Activated naive CD4-positive, alpha-beta T cell treated with anti-CD3 and anti-CD28 coated beads, Interleukin-2, amount 10 ng/mL, durations not matched to agents 7 days and 5 days (primary cell): ENCODE results near the gene EMP3.
A peak's percentile ranks its signal among the peaks of the same experiment; 100 is the strongest.
"Not testable (repeated sequence)": the region's sequence is repeated elsewhere in the genome, so short reads cannot be mapped to it uniquely, and the experiment has no call there.

Source experiments
- CTCF ChIA-PET: fragments of 350-600 bp; sonication (Branson Sonifier 250); formaldehyde crosslinking; loops from one replicate; lab custom pipeline; 2021; ENCODE audit warnings: antibody characterized with exemption; lab: Charles Lee
- DNase-seq: peaks from one replicate; pipeline ENCODE4 v3.0.0-alpha.2; 2020
- H3K27ac Mint-ChIP-seq: one replicate; pipeline ENCODE4 v1.8.0; 2021; ENCODE audit warnings: mild to moderate bottlenecking, moderate library complexity, mixed read lengths
- H3K27me3 Mint-ChIP-seq: one replicate; pipeline ENCODE4 v1.8.0; 2021; ENCODE audit warnings: mild to moderate bottlenecking, mixed read lengths
- H3K36me3 Mint-ChIP-seq: one replicate; pipeline ENCODE4 v1.8.0; 2021; ENCODE audit warnings: mixed read lengths
- H3K4me1 Mint-ChIP-seq: one replicate; pipeline ENCODE4 v1.8.0; 2021; ENCODE audit warnings: mixed read lengths
- H3K4me3 Mint-ChIP-seq: one replicate; pipeline ENCODE4 v1.8.0; 2021; ENCODE audit warnings: mild to moderate bottlenecking, moderate library complexity, mixed read lengths
- H3K9me3 Mint-ChIP-seq: one replicate; pipeline ENCODE4 v1.8.0; 2021; ENCODE audit warnings: mixed read lengths

The EMP3 gene

GRCh38 chr19:48302600-48302959 lies 22.8 kb upstream of the EMP3 start:
- H3K27ac Mint-ChIP-seq: no peak overlapping the region
- peaks cover 17% of the 10 kb centered on the region for H3K27me3 Mint-ChIP-seq
- no peaks in the 10 kb centered on the region for H3K4me1 Mint-ChIP-seq
- no peaks in the 10 kb centered on the region for H3K9me3 Mint-ChIP-seq
- no peaks in the 10 kb centered on the region for H3K36me3 Mint-ChIP-seq
- no peak for DNase-seq
- CTCF ChIA-PET: no interaction called here
- no peak overlapping the region for H3K4me3 Mint-ChIP-seq

- Mint-ChIP-seq H3K4me1 (no peaks in the 10 kb centered on the region), H3K4me3 (no peak overlapping the region), H3K9me3 (no peaks in the 10 kb centered on the region), H3K27ac (no peak overlapping the region), H3K36me3 (no peaks in the 10 kb centered on the region), H3K27me3 (peaks cover 11% of the 10 kb centered on the region)
- CTCF ChIA-PET: no interaction called here
- no peak for DNase-seq
These were observed 22.0 kb upstream of the EMP3 start for GRCh38 chr19:48303367-48303766.

- no peak overlapping the region for H3K27ac Mint-ChIP-seq
- H3K36me3 Mint-ChIP-seq: no peaks in the 10 kb centered on the region
- H3K9me3 Mint-ChIP-seq: no peaks in the 10 kb centered on the region
- no peaks in the 10 kb centered on the region for H3K4me1 Mint-ChIP-seq
- H3K4me3 Mint-ChIP-seq: no peak overlapping the region
- CTCF ChIA-PET: no interaction called here
- no peak for DNase-seq
- peaks cover 11% of the 10 kb centered on the region for H3K27me3 Mint-ChIP-seq
These were observed 21.5 kb upstream of the EMP3 start for GRCh38 chr19:48303866-48304265.

GRCh38 chr19:48308631-48309586 lies 16.4 kb upstream of the EMP3 start:
- DNase-seq: no peak
- H3K4me3 Mint-ChIP-seq: no peak overlapping the region
- H3K36me3 Mint-ChIP-seq: no peaks in the 10 kb centered on the region
- peaks cover 37% of the 10 kb centered on the region for H3K27me3 Mint-ChIP-seq
- H3K4me1 Mint-ChIP-seq: no peaks in the 10 kb centered on the region
- peak overlapping the region; percentile 52 for H3K27ac Mint-ChIP-seq
- no peaks in the 10 kb centered on the region for H3K9me3 Mint-ChIP-seq
- CTCF ChIA-PET: interaction anchor here (0.7 to 0.9 kb wide), 2 partner anchors 58 to 63 kb away, joined by 3 read pairs; no protein-coding TSS in a partner anchor

- H3K4me3 Mint-ChIP-seq, H3K36me3 Mint-ChIP-seq, CTCF ChIA-PET, DNase-seq, H3K27ac Mint-ChIP-seq, H3K4me1 Mint-ChIP-seq, H3K9me3 Mint-ChIP-seq: not testable (repeated sequence)
- H3K27me3 Mint-ChIP-seq: peaks cover 39% of the 10 kb centered on the region
These were observed 15.6 kb upstream of the EMP3 start for GRCh38 chr19:48309731-48310130.

GRCh38 chr19:48310227-48310626 lies 15.1 kb upstream of the EMP3 start:
- CTCF ChIA-PET: no interaction called here
- Mint-ChIP-seq H3K27me3 (peaks cover 39% of the 10 kb centered on the region), H3K36me3 (no peaks in the 10 kb centered on the region), H3K4me1 (no peaks in the 10 kb centered on the region), H3K9me3 (no peaks in the 10 kb centered on the region), H3K27ac (no peak overlapping the region), H3K4me3 (no peak overlapping the region)
- no peak for DNase-seq

- H3K4me3 Mint-ChIP-seq: no peak overlapping the region
- H3K36me3 Mint-ChIP-seq: no peaks in the 10 kb centered on the region
- no peaks in the 10 kb centered on the region for H3K4me1 Mint-ChIP-seq
- CTCF ChIA-PET: no interaction called here
- H3K9me3 Mint-ChIP-seq: no peaks in the 10 kb centered on the region
- peaks cover 32% of the 10 kb centered on the region for H3K27me3 Mint-ChIP-seq
- no peak for DNase-seq
- no peak overlapping the region for H3K27ac Mint-ChIP-seq
These were observed 14.0 kb upstream of the EMP3 start for GRCh38 chr19:48311384-48311783.

- CTCF ChIA-PET: interaction anchor here (4.0 kb wide), 1 partner anchor 19 kb away, joined by 57 read pairs; no protein-coding TSS in a partner anchor
- Mint-ChIP-seq H3K4me1 (peaks cover 11% of the 10 kb centered on the region), H3K27ac (peak overlapping the region; percentile 38), H3K9me3 (no peaks in the 10 kb centered on the region), H3K27me3 (peaks cover 33% of the 10 kb centered on the region), H3K36me3 (no peaks in the 10 kb centered on the region), H3K4me3 (no peak overlapping the region)
- no peak for DNase-seq
These were observed 9.6 kb upstream of the EMP3 start for GRCh38 chr19:48315712-48316111.

GRCh38 chr19:48317708-48317960 lies 7.7 kb upstream of the EMP3 start:
- H3K9me3 Mint-ChIP-seq, DNase-seq, H3K36me3 Mint-ChIP-seq, H3K27ac Mint-ChIP-seq, H3K4me3 Mint-ChIP-seq: not testable (repeated sequence)
- Mint-ChIP-seq H3K27me3 (peaks cover 22% of the 10 kb centered on the region), H3K4me1 (peaks cover 26% of the 10 kb centered on the region)
- CTCF ChIA-PET: interaction anchor here (1.3 to 8.0 kb wide), 4 partner anchors 16 to 73 kb away, joined by 3 to 179 read pairs (median 6); partner anchors contain the start of genes KDELR1, SYNGR4 and TMEM143

GRCh38 chr19:48318286-48318987 lies 6.9 kb upstream of the EMP3 start:
- peaks cover 34% of the 10 kb centered on the region for H3K4me1 Mint-ChIP-seq
- H3K4me3 Mint-ChIP-seq: no peak overlapping the region
- H3K27ac Mint-ChIP-seq: no peak overlapping the region
- H3K9me3 Mint-ChIP-seq: no peaks in the 10 kb centered on the region
- peaks cover 21% of the 10 kb centered on the region for H3K27me3 Mint-ChIP-seq
- H3K36me3 Mint-ChIP-seq: peaks cover 4% of the 10 kb centered on the region
- no peak for DNase-seq
- CTCF ChIA-PET: interaction anchor here (1.3 to 8.0 kb wide), 4 partner anchors 15 to 73 kb away, joined by 3 to 179 read pairs (median 6); partner anchors contain the start of genes KDELR1, SYNGR4 and TMEM143

GRCh38 chr19:48319647-48320541 lies 5.5 kb upstream of the EMP3 start:
- CTCF ChIA-PET: interaction anchor here (0.6 to 8.0 kb wide), 5 partner anchors 13 to 93 kb away, joined by 3 to 179 read pairs (median 4); partner anchors contain the start of gene KDELR1
- Mint-ChIP-seq H3K4me3 (peak overlapping the region; percentile 92), H3K4me1 (peaks cover 49% of the 10 kb centered on the region), H3K9me3 (no peaks in the 10 kb centered on the region), H3K36me3 (peaks cover 5% of the 10 kb centered on the region), H3K27ac (peak overlapping the region; percentile 97), H3K27me3 (peaks cover 13% of the 10 kb centered on the region)
- peak; percentile 87 for DNase-seq

- DNase-seq: peak; percentile 100
- Mint-ChIP-seq H3K9me3 (no peaks in the 10 kb centered on the region), H3K36me3 (peaks cover 18% of the 10 kb centered on the region), H3K4me3 (peak overlapping the region; percentile 92), H3K4me1 (peaks cover 58% of the 10 kb centered on the region), H3K27ac (peak overlapping the region; percentile 97), H3K27me3 (peaks cover 13% of the 10 kb centered on the region)
- CTCF ChIA-PET: interaction anchor here (1.1 to 8.0 kb wide), 2 partner anchors 12 to 263 kb away, joined by 6 to 179 read pairs; no protein-coding TSS in a partner anchor
These were observed 4.1 kb upstream of the EMP3 start for GRCh38 chr19:48321372-48321621.

GRCh38 chr19:48321622-48322591 lies 3.4 kb upstream of the EMP3 start:
- H3K4me1 Mint-ChIP-seq: peaks cover 61% of the 10 kb centered on the region
- H3K9me3 Mint-ChIP-seq: no peaks in the 10 kb centered on the region

More at GRCh38 chr19:48321622-48322591, 3.4 kb upstream of the EMP3 start:
- peak overlapping the region; percentile 92 for H3K4me3 Mint-ChIP-seq
- H3K36me3 Mint-ChIP-seq: peaks cover 23% of the 10 kb centered on the region
- H3K27me3 Mint-ChIP-seq: peaks cover 13% of the 10 kb centered on the region
- peak overlapping the region; percentile 97 for H3K27ac Mint-ChIP-seq
- CTCF ChIA-PET: interaction anchor here (1.1 to 8.0 kb wide), 2 partner anchors 11 to 263 kb away, joined by 6 to 179 read pairs; no protein-coding TSS in a partner anchor
- DNase-seq: peak; percentile 99
